MM.1S (cell line): ENCODE results near the gene GLCE.

ENCODE experiments used
- EZH2 ChIP-seq: fragments of 300-600 bp; sonication (generic); optimal IDR thresholded peaks from 2 replicates; pipeline ENCODE3; 2017; ENCODE audit warnings: low read depth, mild to moderate bottlenecking, antibody characterized with exemption, low read length, mixed read lengths
- TF ChIP-seq, protein P1 (sequence below): fragments of 300-600 bp; sonication (generic); IDR thresholded peaks from 2 replicates; pipeline ENCODE4 v1.5.1; 2016; ENCODE audit warnings: antibody characterized with exemption, low read length, mixed read lengths

DNA sequence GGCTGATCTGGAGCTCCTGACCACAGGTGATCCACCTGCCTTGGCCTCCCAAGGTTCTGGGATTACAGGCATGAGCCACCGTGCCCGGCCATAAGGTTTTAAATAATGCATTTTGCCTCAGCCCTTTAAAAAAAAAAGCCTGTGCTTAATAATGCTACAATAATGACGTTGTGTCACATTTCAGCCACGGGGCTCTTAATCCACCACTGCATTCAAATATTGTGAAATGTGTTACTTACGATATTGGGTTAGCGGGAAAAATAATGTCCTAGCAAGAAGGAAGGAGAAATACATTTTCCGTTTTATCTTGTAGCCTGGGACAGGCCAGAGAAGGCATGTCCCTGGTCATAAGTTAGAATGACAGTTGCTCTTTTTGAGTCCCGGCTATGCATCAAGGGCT lies 155.9 kb downstream of the GLCE start:
- TF ChIP-seq, protein P1, sequence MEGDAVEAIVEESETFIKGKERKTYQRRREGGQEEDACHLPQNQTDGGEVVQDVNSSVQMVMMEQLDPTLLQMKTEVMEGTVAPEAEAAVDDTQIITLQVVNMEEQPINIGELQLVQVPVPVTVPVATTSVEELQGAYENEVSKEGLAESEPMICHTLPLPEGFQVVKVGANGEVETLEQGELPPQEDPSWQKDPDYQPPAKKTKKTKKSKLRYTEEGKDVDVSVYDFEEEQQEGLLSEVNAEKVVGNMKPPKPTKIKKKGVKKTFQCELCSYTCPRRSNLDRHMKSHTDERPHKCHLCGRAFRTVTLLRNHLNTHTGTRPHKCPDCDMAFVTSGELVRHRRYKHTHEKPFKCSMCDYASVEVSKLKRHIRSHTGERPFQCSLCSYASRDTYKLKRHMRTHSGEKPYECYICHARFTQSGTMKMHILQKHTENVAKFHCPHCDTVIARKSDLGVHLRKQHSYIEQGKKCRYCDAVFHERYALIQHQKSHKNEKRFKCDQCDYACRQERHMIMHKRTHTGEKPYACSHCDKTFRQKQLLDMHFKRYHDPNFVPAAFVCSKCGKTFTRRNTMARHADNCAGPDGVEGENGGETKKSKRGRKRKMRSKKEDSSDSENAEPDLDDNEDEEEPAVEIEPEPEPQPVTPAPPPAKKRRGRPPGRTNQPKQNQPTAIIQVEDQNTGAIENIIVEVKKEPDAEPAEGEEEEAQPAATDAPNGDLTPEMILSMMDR = no peak
- TF ChIP-seq EZH2 = no peak
